GM19395 (cell line): Measurements from ENCODE around the gene FAM209B.
"Not testable (repeated sequence)": the region's sequence is repeated elsewhere in the genome, so short reads cannot be mapped to it uniquely, and the experiment has no call there.

Source experiments
- ATAC-seq: cut with Tn5 transposase; IDR thresholded peaks from one replicate; pipeline ENCODE4 v1.9.1; 2021; ENCODE audit warnings: mild to moderate bottlenecking, moderate library complexity; ENCODE audit not compliant: unreplicated experiment

Gene FAM209B

GRCh38 chr20:56532946-56533345 lies at the start of gene FAM209B:
Gene FAM209B, plus strand, starts transcription at chr20:56533246. Its CDS starts 96 bp downstream, at chr20:56533342.
- not testable (repeated sequence) for ATAC-seq

- no peak for ATAC-seq
Measured at GRCh38 chr20:56483970-56484369, 49.1 kb upstream of the FAM209B start.

GRCh38 chr20:56487216-56487615 lies 45.8 kb upstream of the FAM209B start:
- no peak for ATAC-seq

GRCh38 chr20:56488566-56488965 lies 44.5 kb upstream of the FAM209B start:
- ATAC-seq = no peak

- no peak for ATAC-seq
Measured at GRCh38 chr20:56501116-56501515, 31.9 kb upstream of the FAM209B start.

- no peak for ATAC-seq
Measured at GRCh38 chr20:56503916-56504315, 29.1 kb upstream of the FAM209B start.

- ATAC-seq = no peak
Measured at GRCh38 chr20:56504373-56505005, 28.6 kb upstream of the FAM209B start.

GRCh38 chr20:56506103-56506502 lies 26.9 kb upstream of the FAM209B start:
- ATAC-seq = no peak

- ATAC-seq = no peak
Measured at GRCh38 chr20:56511926-56512325, 21.1 kb upstream of the FAM209B start.

- ATAC-seq = no peak
Measured at GRCh38 chr20:56513161-56514150, 19.6 kb upstream of the FAM209B start.

GRCh38 chr20:56516631-56517030 lies 16.4 kb upstream of the FAM209B start:
- no peak for ATAC-seq

GRCh38 chr20:56517211-56517610 lies 15.8 kb upstream of the FAM209B start:
- ATAC-seq = no peak

- ATAC-seq = no peak
Measured at GRCh38 chr20:56517641-56518040, 15.4 kb upstream of the FAM209B start.

- no peak for ATAC-seq
Measured at GRCh38 chr20:56518126-56518525, 14.9 kb upstream of the FAM209B start.

- no peak for ATAC-seq
Measured at GRCh38 chr20:56518721-56519398, 14.2 kb upstream of the FAM209B start.

GRCh38 chr20:56519551-56519950 lies 13.5 kb upstream of the FAM209B start:
- no peak for ATAC-seq

GRCh38 chr20:56520180-56520579 lies 12.9 kb upstream of the FAM209B start:
- no peak for ATAC-seq

GRCh38 chr20:56520746-56521354 lies 12.2 kb upstream of the FAM209B start:
- not testable (repeated sequence) for ATAC-seq

GRCh38 chr20:56522311-56522710 lies 10.7 kb upstream of the FAM209B start:
- no peak for ATAC-seq

GRCh38 chr20:56524444-56524843 lies 8.6 kb upstream of the FAM209B start, which contains the start of gene FAM209A:
Gene FAM209A, plus strand, starts transcription at chr20:56524744. Its CDS starts 65 bp downstream, at chr20:56524809.
- not testable (repeated sequence) for ATAC-seq

GRCh38 chr20:56527521-56527920 lies 5.5 kb upstream of the FAM209B start:
- no peak for ATAC-seq
